GM12872 (cell line): Measurements from ENCODE around the gene RNF157.
A peak's percentile ranks its signal among the peaks of the same experiment; 100 is the strongest.

Experiments used
- CTCF ChIP-seq: IDR thresholded peaks from 3 replicates; pipeline ENCODE4 v1.5.1; 2011; ENCODE audit warnings: low read depth, mild to moderate bottlenecking, low read length, moderate library complexity; ENCODE audit not compliant: insufficient read depth

Gene RNF157

GRCh38 chr17:76261421-76262215 lies 21.3 kb upstream of the RNF157 start:
- peak; percentile 35; the same call in 2 of the 3 replicates for TF ChIP-seq CTCF

- TF ChIP-seq CTCF, result no peak
These were observed 20.4 kb upstream of the RNF157 start for GRCh38 chr17:76260669-76261068.

GRCh38 chr17:76260220-76260619 lies 19.9 kb upstream of the RNF157 start:
- no peak for TF ChIP-seq CTCF

DNA sequence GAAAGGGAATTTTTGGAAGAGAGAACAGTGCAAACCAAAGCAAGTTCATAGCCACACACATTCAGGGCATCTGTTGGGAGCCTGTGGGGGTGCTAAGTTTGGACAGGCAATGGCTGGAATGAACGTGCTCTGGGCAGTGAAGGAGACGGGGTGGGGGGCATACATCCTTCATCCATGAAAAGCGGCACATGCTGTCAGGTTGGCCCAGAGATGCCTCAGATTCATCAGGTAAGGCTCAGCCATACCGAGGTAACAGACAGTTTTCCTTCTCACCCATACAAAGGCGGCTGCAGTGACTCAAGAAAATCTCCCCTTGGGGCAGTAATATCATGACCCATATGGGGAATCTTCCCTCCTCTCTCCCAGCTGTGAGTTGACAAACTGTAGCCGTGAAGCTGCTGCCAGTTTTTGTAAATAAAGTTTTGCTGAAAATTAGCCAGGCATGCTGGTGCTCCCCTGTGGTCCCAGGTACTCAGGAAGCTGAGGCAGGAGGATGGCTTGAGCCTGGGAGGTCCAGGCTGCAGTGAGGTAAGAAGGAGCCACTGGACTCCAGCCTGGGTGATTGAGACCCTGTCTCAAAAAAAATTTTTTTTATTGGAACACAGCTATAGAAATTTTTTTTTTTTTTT lies 15.6 kb upstream of the RNF157 start:
- no peak for TF ChIP-seq CTCF

GRCh38 chr17:76254275-76254674 lies 14.0 kb upstream of the RNF157 start:
- TF ChIP-seq CTCF, result no peak

- TF ChIP-seq CTCF, result no peak
These were observed 13.5 kb upstream of the RNF157 start for GRCh38 chr17:76253841-76254240.

DNA sequence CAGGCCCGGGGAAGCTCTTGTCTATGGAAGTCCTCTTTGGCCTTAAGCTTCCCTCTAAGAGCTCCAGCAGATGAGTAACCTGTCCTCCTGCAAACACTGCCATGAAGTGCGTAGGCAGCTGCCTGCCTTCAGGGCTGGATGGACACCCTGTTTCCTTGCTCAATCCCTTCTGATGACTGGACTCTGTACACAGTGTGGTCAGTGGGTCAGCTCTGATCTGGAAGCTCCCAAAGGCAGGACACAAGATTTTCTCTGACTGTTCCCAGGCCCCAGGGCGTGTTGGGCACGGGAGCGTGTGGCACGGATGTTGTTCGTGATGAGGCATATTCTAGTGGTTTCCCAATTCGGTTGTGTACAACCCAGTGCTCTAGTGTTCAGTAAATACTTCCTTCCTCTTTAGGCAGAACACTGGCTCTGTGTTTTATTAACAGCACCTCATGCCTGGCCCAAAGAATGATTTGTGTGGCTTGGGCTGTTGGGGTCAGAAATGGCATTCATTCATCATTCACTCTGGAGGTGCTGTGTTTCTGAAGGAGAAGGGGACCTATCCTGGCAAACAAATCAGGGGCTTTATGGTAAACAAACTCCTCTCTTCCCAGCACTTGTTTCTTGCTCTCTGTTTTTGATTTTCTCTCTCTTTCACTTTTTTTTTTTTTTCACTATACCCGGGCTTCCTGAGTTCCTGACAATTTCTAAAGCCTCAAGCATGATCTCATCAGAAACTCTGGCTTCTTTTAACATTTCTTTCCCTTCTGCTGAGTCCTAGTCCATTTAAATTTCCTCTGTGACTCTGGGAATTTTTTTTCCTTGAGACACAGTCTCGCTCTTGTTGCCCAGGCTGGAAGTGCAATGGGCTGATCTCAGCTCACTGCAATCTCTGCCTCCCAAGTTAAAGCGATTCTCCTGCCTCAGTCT lies 12.0 kb upstream of the RNF157 start:
- TF ChIP-seq CTCF, result no peak
